Spleen (tissue), 11 donors: ENCODE measurements around the gene TPM2. TPM values are rescaled to one million over a fixed set of nuclear protein-coding genes. Genes with fewer than 3 reads are reported as not detected.

Source experiments
- DNase-seq: peaks from one replicate; pipeline ENCODE4 v3.0.0-alpha.2; 2020
- H3K27ac ChIP-seq, 8 donors: fragments of 200-600 bp; sonication (generic) in 7 of 8; 1 replicate in 4 of 8; 2 replicates in 4 of 8; pipeline versions ENCODE4 v1.5.0 to v1.8.0; 2016 to 2021; ENCODE audit warnings: inconsistent platforms in 4 of 8, mild to moderate bottlenecking in 4 of 8, moderate library complexity in 1 of 8
- H3K27me3 ChIP-seq, 7 donors: fragments of 200-600 bp; sonication (generic) in 6 of 7; replicated peaks in 1 of 7; 1 replicate in 4 of 7; 2 replicates in 3 of 7; pipeline versions ENCODE4 v1.5.0 to v1.8.0; 2016 to 2021; ENCODE audit warnings: inconsistent platforms in 3 of 7, mild to moderate bottlenecking in 1 of 7
- H3K36me3 ChIP-seq, 6 donors: fragments of 200-600 bp; sonication (generic) in 5 of 6; 1 replicate in 4 of 6; 2 replicates in 2 of 6; pipeline versions ENCODE4 v1.5.0 to v1.8.0; 2016 to 2021; ENCODE audit warnings: inconsistent platforms in 2 of 6
- H3K4me1 ChIP-seq, 6 donors: fragments of 200-600 bp; sonication (generic) in 5 of 6; 1 replicate in 3 of 6; 2 replicates in 3 of 6; pipeline versions ENCODE4 v1.5.0 to v1.8.0; 2016 to 2021; ENCODE audit warnings: inconsistent platforms in 3 of 6
- H3K4me3 ChIP-seq, 8 donors: fragments of 200-600 bp; sonication (generic) in 7 of 8; 1 replicate in 4 of 8; 2 replicates in 4 of 8; pipeline versions ENCODE4 v1.5.0 to v1.8.0; 2016 to 2021; ENCODE audit warnings: inconsistent platforms in 4 of 8, mild to moderate bottlenecking in 4 of 8, moderate library complexity in 2 of 8
- H3K9me3 ChIP-seq, 8 donors: fragments of 200-600 bp; sonication (generic) in 7 of 8; 1 replicate in 4 of 8; 2 replicates in 4 of 8; pipeline versions ENCODE4 v1.5.0 to v1.8.0; 2016 to 2021; ENCODE audit warnings: inconsistent platforms in 4 of 8
- CTCF ChIP-seq, 11 experiments: fragments of 200-600 bp in 7 of 11; fragments of 450-650 bp in 4 of 11; sonication (generic) in 4 of 11; IDR thresholded peaks in 8 of 11; conservative IDR thresholded peaks in 3 of 11; 1 replicate in 7 of 11; 2 replicates in 4 of 11; pipeline versions ENCODE4 v1.4.0 to v1.8.0; 2016 to 2021; ENCODE audit warnings: antibody characterized with exemption in 11 of 11, inconsistent platforms in 4 of 11, mild to moderate bottlenecking in 1 of 11
- POLR2A ChIP-seq, 3 donors: fragments of 450-650 bp; IDR thresholded peaks; one replicate each; pipeline ENCODE4 v1.5.1; 2017; ENCODE audit warnings: antibody characterized with exemption in 3 of 3, mild to moderate bottlenecking in 1 of 3
- POLR2AphosphoS5 ChIP-seq, 3 donors: sonication (generic); formaldehyde crosslinking; IDR thresholded peaks; one replicate each; pipeline ENCODE4 v1.5.1; 2017; ENCODE audit warnings: antibody characterized with exemption in 3 of 3
- WGBS, 5 donors: extraction: QIAGEN DNeasy Blood & Tissue Kit in 3 of 5; methylation state at CpG; one replicate each; pipeline versions ENCODE4 v1.1.5 to v1.1.7; 2013 to 2018; 5-methylcytosine and 5-hydroxymethylcytosine counted together
- intact Hi-C: fragments of 100-400 bp; cut with DNase I; formaldehyde crosslinking; loops from one replicate; pipeline ENCODE4 v1.15.0; 2023; ENCODE audit warnings: low total_unique reads
- polyA plus RNA-seq, 3 donors: library from polyadenylated mRNA; stranded (reverse); fragments of 200-250 nt; gene quantifications; one replicate each; pipeline ENCODE4 v1.2.1, GENCODE V29; 2013
- total RNA-seq, 7 donors: library from RNA; depleted of rRNA in 3 of 7; stranded (reverse); fragments of >200 nt in 3 of 7; fragmentation: NEBNext Ultra II Directional in 4 of 7; extraction: Animal tissue kit (Norgen Biotek cat#: 25700) in 4 of 7; gene quantifications; one replicate each; pipeline versions ENCODE4 v1.1.0 to v1.2.1, GENCODE V29; 2016 to 2021
- donor health status: healthy with polysubstance abuse.
- donor health status: DM: no; HTN: no; CAD: no; lungs with moderate emphysema.
- donor health status: DM: no; HTN: no; CAD: no.
- donor health status: Bipolar disorder and iron deficiency.
- donor health status: healthy.
- donor health status: DM: no; HTN: no; CAD: no.
- donor health status: DM: yes; HTN: yes; CAD: no.

Gene TPM2
- total and polyA plus RNA-seq, 10 donors: 43.1 to 237 (median 119) TPM

DNA sequence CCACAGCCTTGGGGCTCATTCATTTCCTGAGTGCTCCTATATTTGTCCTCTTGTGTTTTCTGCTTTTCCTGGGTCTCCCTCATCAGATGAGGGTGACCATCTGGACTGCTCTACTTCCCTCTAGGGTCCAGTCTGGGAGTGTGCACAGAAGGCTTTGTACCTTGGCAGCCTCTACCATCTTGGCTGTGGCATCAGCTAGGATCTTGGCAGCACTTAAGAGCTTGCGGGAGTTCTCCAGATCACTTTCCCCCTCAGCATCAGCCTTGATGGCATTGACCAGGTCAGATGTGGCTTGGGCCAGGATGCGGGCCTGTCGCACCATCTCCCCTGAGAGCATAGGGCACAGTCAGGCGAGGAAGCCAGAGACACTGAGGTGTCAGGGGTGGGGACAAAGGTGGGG is 26.5 kb upstream of the TPM2 start:
- intact Hi-C loops: no loop called here
- H3K9me3 ChIP-seq: no peaks in the 10 kb centered on the region
- H3K27ac ChIP-seq: peak overlapping the region in 1 of 8 donors; percentile 8
- H3K27me3 ChIP-seq: no peaks in the 10 kb centered on the region
- TF ChIP-seq CTCF (IDR thresholded peaks at IDR 0.05 in 8 of 11, conservative IDR thresholded peaks at IDR 0.05 in 3 of 11): no peak
- TF ChIP-seq POLR2AphosphoS5 (IDR thresholded peaks at IDR 0.05): peak; percentile 12 to 37 (median 30)
- no peak overlapping the region for H3K4me3 ChIP-seq
- peaks cover 0 to 22% (median 9%) of the 10 kb centered on the region in 6 donors for H3K4me1 ChIP-seq
- no peak for DNase-seq
- H3K36me3 ChIP-seq: peaks cover 18 to 100% (median 100%) of the 10 kb centered on the region in 6 donors
- 86 to 93% (median 92%) methylated on average over 3 to 4 of the region's 4 CpGs for WGBS, 5 donors

DNA sequence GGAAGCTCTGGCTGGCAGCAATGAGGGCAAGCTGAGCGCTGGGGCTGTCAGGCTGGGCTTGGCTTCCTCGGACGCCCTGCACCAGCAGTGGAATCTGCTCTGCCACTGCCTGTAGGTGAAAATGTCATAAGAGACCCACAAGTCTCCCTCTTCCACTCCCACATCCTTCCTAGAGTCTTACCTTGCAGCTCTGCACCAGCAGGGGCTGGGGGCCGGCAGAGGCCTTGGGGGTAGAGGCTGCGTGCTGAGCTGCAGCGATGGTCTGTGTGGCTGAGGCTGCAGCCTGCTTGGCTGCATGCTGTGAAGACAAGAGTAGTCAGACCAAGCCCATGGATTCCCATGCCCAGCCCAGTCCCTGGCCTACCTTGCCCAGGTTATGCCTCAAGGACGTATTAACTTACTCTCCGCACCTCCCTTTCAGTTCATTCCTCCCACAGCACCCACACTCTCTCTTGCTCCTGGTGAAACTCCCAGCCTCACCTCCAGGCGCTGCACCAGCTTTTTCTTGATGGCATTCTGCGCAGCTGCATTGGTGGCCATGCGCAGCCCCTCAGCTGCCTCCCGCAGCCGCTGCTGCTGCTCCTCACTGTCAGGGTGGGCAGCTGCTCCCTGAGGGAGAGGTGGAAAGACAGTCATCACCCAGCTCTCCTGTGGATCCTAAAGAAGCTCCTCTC is 25.0 kb upstream of the TPM2 start:
- Histone ChIP-seq H3K27ac (peak overlapping the region in 2 of 8 donors; percentile 31 to 42), H3K9me3 (no peaks in the 10 kb centered on the region), H3K4me3 (no peak overlapping the region), H3K27me3 (no peaks in the 10 kb centered on the region), H3K36me3 (peaks cover 14 to 100% (median 100%) of the 10 kb centered on the region in 6 donors), H3K4me1 (peaks cover 0 to 19% (median 7%) of the 10 kb centered on the region in 6 donors)
- WGBS, 5 donors: 89 to 96% (median 93%) methylated on average over 13 of the region's 13 CpGs
- TF ChIP-seq CTCF (IDR thresholded peaks at IDR 0.05 in 8 of 11, conservative IDR thresholded peaks at IDR 0.05 in 3 of 11): no peak
- TF ChIP-seq POLR2A (IDR thresholded peaks at IDR 0.05): no peak
- TF ChIP-seq POLR2AphosphoS5 (IDR thresholded peaks at IDR 0.05): peak; percentile 36 to 73 (median 37)
- DNase-seq: no peak
- intact Hi-C loops: no loop called here

DNA sequence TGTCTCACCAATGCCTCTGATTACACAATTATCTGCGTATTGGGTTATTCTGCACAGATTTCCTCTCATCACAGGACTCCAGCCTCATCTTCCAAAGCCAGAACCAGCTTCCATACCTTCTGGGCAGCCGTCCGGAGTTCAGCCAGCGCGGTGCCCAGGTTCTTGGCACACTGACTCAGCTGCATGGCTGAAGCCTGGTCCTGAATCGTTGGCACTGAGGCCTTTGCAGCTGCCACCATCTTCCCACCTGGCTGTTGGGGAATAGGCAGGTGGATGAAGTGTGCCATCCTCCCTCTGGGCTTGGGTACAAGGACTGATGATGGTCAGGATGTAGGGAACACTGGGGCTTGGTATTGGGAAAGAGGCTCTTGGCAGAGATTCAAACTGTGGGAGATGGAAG is 24.4 kb upstream of the TPM2 start:
- Histone ChIP-seq H3K9me3 (no peaks in the 10 kb centered on the region), H3K4me1 (peaks cover 0 to 13% (median 5%) of the 10 kb centered on the region in 6 donors), H3K27me3 (no peaks in the 10 kb centered on the region), H3K27ac (peak overlapping the region in 2 of 8 donors; percentile 7 to 42), H3K36me3 (peaks cover 14 to 100% (median 100%) of the 10 kb centered on the region in 6 donors), H3K4me3 (no peak overlapping the region)
- WGBS, 5 donors: 90 to 96% (median 93%) methylated on average over 6 of the region's 6 CpGs
- DNase-seq: no peak
- intact Hi-C loops: no loop called here
- no peak for TF ChIP-seq CTCF (IDR thresholded peaks at IDR 0.05 in 8 of 11, conservative IDR thresholded peaks at IDR 0.05 in 3 of 11)
- no peak for TF ChIP-seq POLR2A (IDR thresholded peaks at IDR 0.05)
- no peak for TF ChIP-seq POLR2AphosphoS5 (IDR thresholded peaks at IDR 0.05)

GRCh38 chr9:35713578-35713977 is 23.9 kb upstream of the TPM2 start:
- no peak for DNase-seq
- H3K27me3 ChIP-seq: no peaks in the 10 kb centered on the region
- TF ChIP-seq POLR2AphosphoS5 (IDR thresholded peaks at IDR 0.05) (no peak), CTCF (IDR thresholded peaks at IDR 0.05 in 8 of 11, conservative IDR thresholded peaks at IDR 0.05 in 3 of 11) (no peak), POLR2A (IDR thresholded peaks at IDR 0.05) (no peak)
- intact Hi-C loops: no loop called here
- H3K4me3 ChIP-seq: no peak overlapping the region
- H3K9me3 ChIP-seq: no peaks in the 10 kb centered on the region
- H3K27ac ChIP-seq: peak overlapping the region in 2 of 8 donors; percentile 7 to 42
- peaks cover 0 to 7% (median under 1%) of the 10 kb centered on the region in 6 donors for H3K4me1 ChIP-seq
- WGBS, 5 donors: 80 to 91% (median 87%) methylated on average over 3 of the region's 3 CpGs
- H3K36me3 ChIP-seq: peaks cover 18 to 100% (median 100%) of the 10 kb centered on the region in 6 donors
